Endothelial cell of umbilical vein (primary cell): Measurements from ENCODE around the gene RPH3AL.

ENCODE experiments used
- EZH2 ChIP-seq: IDR thresholded peaks from 2 replicates; pipeline ENCODE4 v1.6.1; 2012; ENCODE audit warnings: borderline replicate concordance, low read depth, mild to moderate bottlenecking, moderate library complexity, low read length, inconsistent platforms; ENCODE audit not compliant: severe bottlenecking
- FOS ChIP-seq: IDR thresholded peaks from 2 replicates; pipeline ENCODE4 v1.6.1; 2011; ENCODE audit warnings: mild to moderate bottlenecking, low read length, moderate library complexity, borderline replicate concordance; ENCODE audit not compliant: insufficient read depth
- JUN ChIP-seq: IDR thresholded peaks from 2 replicates; pipeline ENCODE4 v1.6.1; 2011; ENCODE audit warnings: borderline replicate concordance, low read depth; ENCODE audit not compliant: insufficient read length, insufficient read depth
- MAX ChIP-seq: IDR thresholded peaks from 2 replicates; pipeline ENCODE4 v1.6.1; 2011; ENCODE audit not compliant: insufficient read depth, insufficient read length
- MYC ChIP-seq: IDR thresholded peaks from one replicate; pipeline ENCODE4 v1.6.1; 2011; ENCODE audit warnings: mild to moderate bottlenecking, low read depth, low read length
- POLR2A ChIP-seq: IDR thresholded peaks from 2 replicates; pipeline ENCODE4 v1.6.1; 2012; ENCODE audit warnings: low read depth, mild to moderate bottlenecking, control low read depth, low read length
- POLR2AphosphoS5 ChIP-seq: IDR thresholded peaks from 2 replicates; pipeline ENCODE4 v1.6.1; 2012; ENCODE audit warnings: low read depth, mild to moderate bottlenecking, control low read depth, low read length, moderate library complexity; ENCODE audit not compliant: insufficient read depth
- TF ChIP-seq, protein P1 (sequence below), 2 donors: IDR thresholded peaks; 1 replicate in 1 of 2; 2 replicates in 1 of 2; pipeline ENCODE4 v1.5.1; 2011; ENCODE audit warnings: low read length in 2 of 2, mild to moderate bottlenecking in 2 of 2, moderate library complexity in 2 of 2, control low read depth in 1 of 2, inconsistent platforms in 1 of 2, low read depth in 1 of 2; ENCODE audit not compliant: insufficient read depth in 1 of 2; ENCODE audit errors: extremely low read depth in 1 of 2

DNA sequence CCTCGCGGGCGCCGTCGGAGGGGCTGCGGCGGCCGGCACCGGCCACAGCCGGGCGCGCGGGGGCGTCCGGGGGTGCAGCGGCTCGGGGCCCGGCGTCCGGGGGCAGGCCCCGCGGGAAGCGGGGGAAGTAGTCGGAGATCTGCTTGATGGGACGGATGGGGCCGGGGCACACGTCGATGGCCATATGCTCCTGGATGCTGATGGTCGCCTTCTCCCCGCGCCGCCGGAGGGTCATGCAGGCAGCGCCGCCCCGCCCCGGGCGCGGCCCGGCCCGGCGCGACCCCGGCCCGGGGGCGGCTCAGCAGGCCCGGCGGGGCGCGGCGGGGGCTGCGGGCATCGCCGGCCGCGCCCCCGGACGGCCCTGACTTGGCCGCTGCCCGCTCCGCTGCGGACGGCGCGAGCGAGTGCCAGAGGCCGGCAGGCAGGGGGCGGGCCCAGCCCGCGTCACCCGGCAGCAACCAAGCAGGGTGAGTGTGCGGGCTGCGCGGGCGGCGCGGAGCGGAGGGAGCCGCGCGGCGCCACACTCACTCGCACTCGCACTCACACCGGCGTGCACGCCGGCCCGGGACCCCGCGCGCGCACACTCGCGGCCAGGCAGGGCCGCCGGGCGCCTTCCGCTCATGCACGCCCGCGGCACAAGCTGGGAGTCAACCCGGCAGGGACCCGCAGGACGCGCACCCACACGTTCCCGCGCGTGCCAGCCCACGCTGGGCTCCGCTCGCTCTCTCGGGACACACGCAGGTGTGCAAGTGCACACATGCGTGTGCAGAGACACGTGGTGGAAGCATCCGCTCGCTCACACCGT lies 171.2 kb downstream of the RPH3AL start, which contains the start of gene DOC2B:
- TF ChIP-seq, protein P1, sequence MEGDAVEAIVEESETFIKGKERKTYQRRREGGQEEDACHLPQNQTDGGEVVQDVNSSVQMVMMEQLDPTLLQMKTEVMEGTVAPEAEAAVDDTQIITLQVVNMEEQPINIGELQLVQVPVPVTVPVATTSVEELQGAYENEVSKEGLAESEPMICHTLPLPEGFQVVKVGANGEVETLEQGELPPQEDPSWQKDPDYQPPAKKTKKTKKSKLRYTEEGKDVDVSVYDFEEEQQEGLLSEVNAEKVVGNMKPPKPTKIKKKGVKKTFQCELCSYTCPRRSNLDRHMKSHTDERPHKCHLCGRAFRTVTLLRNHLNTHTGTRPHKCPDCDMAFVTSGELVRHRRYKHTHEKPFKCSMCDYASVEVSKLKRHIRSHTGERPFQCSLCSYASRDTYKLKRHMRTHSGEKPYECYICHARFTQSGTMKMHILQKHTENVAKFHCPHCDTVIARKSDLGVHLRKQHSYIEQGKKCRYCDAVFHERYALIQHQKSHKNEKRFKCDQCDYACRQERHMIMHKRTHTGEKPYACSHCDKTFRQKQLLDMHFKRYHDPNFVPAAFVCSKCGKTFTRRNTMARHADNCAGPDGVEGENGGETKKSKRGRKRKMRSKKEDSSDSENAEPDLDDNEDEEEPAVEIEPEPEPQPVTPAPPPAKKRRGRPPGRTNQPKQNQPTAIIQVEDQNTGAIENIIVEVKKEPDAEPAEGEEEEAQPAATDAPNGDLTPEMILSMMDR (IDR thresholded peaks at IDR 0.05; ENCODE audit: extremely low read depth in 1 of 2, insufficient read depth in 1 of 2, low read depth in 1 of 2, low read length in 2 of 2), result peak in 1 of 2 donors; percentile 17
- no peak for TF ChIP-seq POLR2AphosphoS5
- TF ChIP-seq FOS, result no peak
- TF ChIP-seq MYC, result no peak
- no peak for TF ChIP-seq POLR2A
- TF ChIP-seq EZH2, result peak; percentile 43
- no peak for TF ChIP-seq JUN
- peak; percentile 45 for TF ChIP-seq MAX
